GM12878 (cell line): Measurements from ENCODE around the gene SIK2. TPM values are rescaled to one million over a fixed set of nuclear protein-coding genes. Genes with fewer than 3 reads are reported as not detected.

ENCODE experiments used
- ATAC-seq: fragments of 200-7000 bp; cut with Tn5 transposase; 3 replicates; pipeline ENCODE4 v1.9.1; 2020; ENCODE audit warnings: mild to moderate bottlenecking, moderate library complexity
- BruUV-seq: library from RNA; stranded (reverse); fragments of 400-500 nt; replicated peaks from 2 replicates; lab custom pipeline; 2021; lab: Mats Ljungman, UMichigan
- CTCF ChIA-PET: fragments of 300-600 bp; sonication (Branson Sonifier 250); formaldehyde crosslinking; extraction: SDS; loops from one replicate; lab custom pipeline; 2021; ENCODE audit warnings: inconsistent platforms; lab: Yijun Ruan, JAX
- POLR2A ChIA-PET: fragments of 350-600 bp; formaldehyde crosslinking; extraction: SDS; loops from one replicate; lab custom pipeline; 2021; ENCODE audit warnings: inconsistent platforms; lab: Charles Lee
- RAD21 ChIA-PET: fragments of 300-600 bp; sonication (Branson Sonifier 250); formaldehyde crosslinking; loops from one replicate; lab custom pipeline; 2023; ENCODE audit warnings: antibody characterized with exemption; ENCODE audit not compliant: unreplicated experiment; lab: Charles Lee
- SMC1A ChIA-PET: fragments of 300-600 bp; sonication (Branson Sonifier 250); formaldehyde crosslinking; loops from one replicate; lab custom pipeline; 2023; ENCODE audit not compliant: unreplicated experiment, uncharacterized antibody; lab: Charles Lee
- DNase-seq: peaks from one replicate; pipeline ENCODE4 v3.0.0-alpha.2; 2011; ENCODE audit warnings: low read depth, low spot score
- FAIRE-seq: peaks from 3 replicates; lab custom pipeline; 2011; peaks lifted over from hg19 to GRCh38; lab: Jason Lieb, UNC
- H2AFZ ChIP-seq: 2 replicates; pipeline ENCODE4 v1.6.0; 2011; ENCODE audit warnings: low read depth, low read length, control low read depth; ENCODE audit not compliant: control insufficient read depth
- H3K27ac ChIP-seq: 2 replicates; pipeline ENCODE4 v1.5.1; 2011; ENCODE audit warnings: control low read depth; ENCODE audit not compliant: control insufficient read depth, insufficient read depth
- H3K27me3 ChIP-seq, 2 experiments: replicated peaks in 1 of 2; 2 replicates each; pipeline versions ENCODE4 v1.6.0 to v1.6.1; 2011; ENCODE audit warnings: low read length in 1 of 2; ENCODE audit not compliant: control insufficient read depth in 2 of 2, insufficient read depth in 2 of 2
- H3K36me3 ChIP-seq, 2 experiments: 2 replicates each; pipeline ENCODE4 v1.5.1; 2011; ENCODE audit warnings: low read length in 1 of 2; ENCODE audit not compliant: control insufficient read depth in 2 of 2, insufficient read depth in 2 of 2
- H3K4me1 ChIP-seq: 2 replicates; pipeline ENCODE4 v1.6.1; 2011; ENCODE audit warnings: mild to moderate bottlenecking, low read length, moderate library complexity, mixed read lengths; ENCODE audit not compliant: control insufficient read depth, insufficient read depth
- H3K4me2 ChIP-seq: 2 replicates; pipeline ENCODE4 v1.6.0; 2011; ENCODE audit warnings: control low read depth; ENCODE audit not compliant: control insufficient read depth, insufficient read depth
- H3K4me3 ChIP-seq: fragments of 200-600 bp; sonication (generic); 2 replicates; pipeline ENCODE4 v1.5.1; 2016
- H3K79me2 ChIP-seq: 2 replicates; pipeline ENCODE4 v1.6.0; 2011; ENCODE audit warnings: low read length; ENCODE audit not compliant: control insufficient read depth, insufficient read depth
- H3K9ac ChIP-seq: 2 replicates; pipeline ENCODE4 v1.8.0; 2011; ENCODE audit warnings: low read length, control low read depth, mixed read lengths; ENCODE audit not compliant: control insufficient read depth, insufficient read depth
- H3K9me3 ChIP-seq: replicated peaks from 3 replicates; pipeline ENCODE4 v1.5.1; 2011; ENCODE audit warnings: mild to moderate bottlenecking, low read length; ENCODE audit not compliant: control insufficient read depth, insufficient read depth
- H4K20me1 ChIP-seq: 2 replicates; pipeline ENCODE4 v1.6.0; 2011; ENCODE audit not compliant: control insufficient read depth, insufficient read depth
- CBX3 ChIP-seq: fragments of 200-600 bp; sonication (generic); IDR thresholded peaks from 2 replicates; pipeline ENCODE4 v1.6.1; 2016; ENCODE audit warnings: low read depth, borderline replicate concordance
- IKZF2 ChIP-seq, 2 experiments: fragments of 450-650 bp; IDR thresholded peaks; 2 replicates each; pipeline ENCODE4 v1.6.1; 2017; ENCODE audit warnings: mild to moderate bottlenecking in 2 of 2, moderate library complexity in 2 of 2
- MXI1 ChIP-seq: fragments of 150-350 bp; IDR thresholded peaks from 2 replicates; pipeline ENCODE4 v1.6.1; 2011; ENCODE audit warnings: low read depth, mild to moderate bottlenecking, inconsistent platforms, low read length, improper control_type of control experiment
- MYC ChIP-seq: IDR thresholded peaks from 2 replicates; pipeline ENCODE4 v1.6.1; 2011; ENCODE audit warnings: mild to moderate bottlenecking, low read length, moderate library complexity, inconsistent platforms; ENCODE audit not compliant: insufficient read depth, insufficient replicate concordance, insufficient read length, severe bottlenecking
- RELA ChIP-seq: fragments of 450-650 bp; IDR thresholded peaks from 2 replicates; pipeline ENCODE4 v1.8.0; 2014; ENCODE audit warnings: borderline replicate concordance; ENCODE audit not compliant: partially characterized antibody
- TAF1 ChIP-seq: IDR thresholded peaks from 2 replicates; pipeline ENCODE4 v1.6.1; 2011; ENCODE audit warnings: mild to moderate bottlenecking, low read depth, low read length, borderline replicate concordance
- TBL1XR1 ChIP-seq: IDR thresholded peaks from 2 replicates; pipeline ENCODE4 v1.6.1; 2012; ENCODE audit warnings: low read depth, low read length, improper control_type of control experiment
- YBX1 ChIP-seq: fragments of 450-650 bp; IDR thresholded peaks from 2 replicates; pipeline ENCODE4 v1.6.1; 2016; ENCODE audit warnings: antibody characterized with exemption
- ZSCAN29 ChIP-seq: fragments of 450-650 bp; IDR thresholded peaks from 2 replicates; pipeline ENCODE4 v1.6.1; 2017; ENCODE audit warnings: mild to moderate bottlenecking, moderate library complexity
- WGBS: methylation state at CpG from one replicate; pipeline ENCODE4 v1.1.6; 2016; ENCODE audit warnings: low lambda C conversion rate; ENCODE audit not compliant: insufficient replicate concordance, insufficient coverage; ENCODE audit errors: missing lambda C conversion rate; 5-methylcytosine and 5-hydroxymethylcytosine counted together
- in situ Hi-C: fragments of 300-500 bp; cut with MboI; formaldehyde crosslinking; loops from 9 replicates; pipeline ENCODE4 v1.14.3; 2018; ENCODE audit warnings: mixed read lengths
- intact Hi-C: fragments of 100-400 bp; cut with micrococcal nuclease; formaldehyde crosslinking; loops from one replicate; pipeline ENCODE4 v1.14.2; 2022; ENCODE audit not compliant: unreplicated experiment
- polyA plus RNA-seq, 11 experiments: library from polyadenylated mRNA; depleted of rRNA in 4 of 11; unstranded in 6 of 11; stranded (reverse) in 5 of 11; fragments of >200 nt; fragmentation: Nextera tagmentation in 4 of 11; fragmentation: Illumina TruSeq in 1 of 11; extraction: Ambion mirVana in 4 of 11; extraction: Trizol in 1 of 11; gene quantifications; 1 replicate in 1 of 11; 2 replicates in 10 of 11; pipeline versions ENCODE4 v1.2.1 to v1.2.3, GENCODE V29; 2011 to 2016; ENCODE audit warnings: inconsistent platforms in 2 of 11, missing spikeins in 2 of 11, low read depth in 1 of 11
- total RNA-seq, 4 experiments: library from RNA; depleted of rRNA in 3 of 4; stranded (reverse); fragments of >200 nt in 3 of 4; fragmentation: Illumina TruSeq in 1 of 4; extraction: Trizol in 1 of 4; gene quantifications; 2 replicates each; pipeline versions ENCODE4 v1.2.1 to v1.2.3, GENCODE V29; 2013 to 2021
- TF ChIP-seq, protein P1 (sequence below), 3 experiments: IDR thresholded peaks in 2 of 3; conservative IDR thresholded peaks in 1 of 3; 2 replicates each; pipeline ENCODE4 v1.5.1; 2011; ENCODE audit warnings: low read depth in 3 of 3, low read length in 3 of 3, mild to moderate bottlenecking in 3 of 3, control low read depth in 2 of 3, moderate library complexity in 2 of 3, inconsistent platforms in 1 of 3, mixed read lengths in 1 of 3; ENCODE audit not compliant: control insufficient read depth in 2 of 3, insufficient read depth in 1 of 3; ENCODE audit errors: extremely low read depth in 1 of 3
- TF ChIP-seq, protein P2 (sequence below): fragments of 150-350 bp; IDR thresholded peaks from 2 replicates; pipeline ENCODE4 v1.6.1; 2014; ENCODE audit warnings: mild to moderate bottlenecking, low read depth, low read length
- TF ChIP-seq, protein P3 (sequence below): fragments of 450-650 bp; IDR thresholded peaks from 2 replicates; pipeline ENCODE4 v1.6.1; 2017; ENCODE audit warnings: mild to moderate bottlenecking, low read depth, inconsistent platforms; ENCODE audit not compliant: poor library complexity, severe bottlenecking
- TF ChIP-seq, protein P4 (sequence below): fragments of 450-650 bp; formaldehyde crosslinking; IDR thresholded peaks from 2 replicates; pipeline ENCODE4 v1.4.0; 2020; ENCODE audit warnings: mild to moderate bottlenecking, moderate library complexity

The SIK2 gene
- total and polyA plus RNA-seq, 10 of the 15 experiments (the other 5 are each of a cell fraction or from before 2014, with no cell fraction given), result 0.97 to 14.2 (median 4.5) TPM

DNA sequence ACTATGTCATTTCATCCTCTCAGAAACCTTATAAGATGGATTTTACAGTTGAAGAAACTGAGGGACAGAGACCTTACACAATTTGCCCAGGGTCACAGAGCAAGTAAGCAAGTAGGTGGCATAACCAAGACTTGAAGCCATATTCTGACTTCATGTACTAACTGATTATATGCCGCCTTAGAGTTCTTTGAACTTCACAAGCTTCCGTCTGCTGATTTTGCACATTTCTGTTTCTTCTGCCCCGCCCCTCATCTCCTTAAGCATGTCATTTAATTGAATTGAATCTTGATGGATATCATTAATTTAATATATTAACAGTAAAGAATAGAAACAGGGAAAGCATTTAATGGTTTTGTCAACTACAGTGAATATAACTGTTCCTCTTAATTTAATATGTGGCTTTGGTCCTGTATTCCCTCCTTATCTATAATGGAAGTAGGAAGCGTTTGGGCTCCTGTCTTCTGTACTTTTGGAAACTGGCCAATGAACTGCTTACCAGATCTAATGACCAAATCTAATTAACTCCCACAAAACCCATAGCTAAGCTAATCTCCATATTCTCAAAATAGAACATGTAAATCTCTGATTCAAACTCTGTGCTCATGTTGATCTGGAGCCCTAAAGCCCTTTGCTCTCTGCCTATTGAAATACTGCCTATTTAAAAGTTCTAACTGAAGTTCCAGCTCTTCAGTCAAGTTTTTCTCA, 30.4 kb downstream of the SIK2 start:
- BruUV-seq, result no TSS peak
- over 99% methylated on average over 4 of the region's 4 CpGs for WGBS
- intact Hi-C loops, result no loop called here
- TF ChIP-seq IKZF2 (IDR thresholded peaks at IDR 0.05), result no peak
- TF ChIP-seq, protein P1, sequence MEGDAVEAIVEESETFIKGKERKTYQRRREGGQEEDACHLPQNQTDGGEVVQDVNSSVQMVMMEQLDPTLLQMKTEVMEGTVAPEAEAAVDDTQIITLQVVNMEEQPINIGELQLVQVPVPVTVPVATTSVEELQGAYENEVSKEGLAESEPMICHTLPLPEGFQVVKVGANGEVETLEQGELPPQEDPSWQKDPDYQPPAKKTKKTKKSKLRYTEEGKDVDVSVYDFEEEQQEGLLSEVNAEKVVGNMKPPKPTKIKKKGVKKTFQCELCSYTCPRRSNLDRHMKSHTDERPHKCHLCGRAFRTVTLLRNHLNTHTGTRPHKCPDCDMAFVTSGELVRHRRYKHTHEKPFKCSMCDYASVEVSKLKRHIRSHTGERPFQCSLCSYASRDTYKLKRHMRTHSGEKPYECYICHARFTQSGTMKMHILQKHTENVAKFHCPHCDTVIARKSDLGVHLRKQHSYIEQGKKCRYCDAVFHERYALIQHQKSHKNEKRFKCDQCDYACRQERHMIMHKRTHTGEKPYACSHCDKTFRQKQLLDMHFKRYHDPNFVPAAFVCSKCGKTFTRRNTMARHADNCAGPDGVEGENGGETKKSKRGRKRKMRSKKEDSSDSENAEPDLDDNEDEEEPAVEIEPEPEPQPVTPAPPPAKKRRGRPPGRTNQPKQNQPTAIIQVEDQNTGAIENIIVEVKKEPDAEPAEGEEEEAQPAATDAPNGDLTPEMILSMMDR (IDR thresholded peaks at IDR 0.05 in 2 of 3, conservative IDR thresholded peaks at IDR 0.05 in 1 of 3; ENCODE audit: control insufficient read depth in 2 of 3, extremely low read depth in 1 of 3, insufficient read depth in 1 of 3, low read depth in 3 of 3, low read length in 3 of 3), result no peak
- no peak for TF ChIP-seq TBL1XR1
- TF ChIP-seq, protein P2, sequence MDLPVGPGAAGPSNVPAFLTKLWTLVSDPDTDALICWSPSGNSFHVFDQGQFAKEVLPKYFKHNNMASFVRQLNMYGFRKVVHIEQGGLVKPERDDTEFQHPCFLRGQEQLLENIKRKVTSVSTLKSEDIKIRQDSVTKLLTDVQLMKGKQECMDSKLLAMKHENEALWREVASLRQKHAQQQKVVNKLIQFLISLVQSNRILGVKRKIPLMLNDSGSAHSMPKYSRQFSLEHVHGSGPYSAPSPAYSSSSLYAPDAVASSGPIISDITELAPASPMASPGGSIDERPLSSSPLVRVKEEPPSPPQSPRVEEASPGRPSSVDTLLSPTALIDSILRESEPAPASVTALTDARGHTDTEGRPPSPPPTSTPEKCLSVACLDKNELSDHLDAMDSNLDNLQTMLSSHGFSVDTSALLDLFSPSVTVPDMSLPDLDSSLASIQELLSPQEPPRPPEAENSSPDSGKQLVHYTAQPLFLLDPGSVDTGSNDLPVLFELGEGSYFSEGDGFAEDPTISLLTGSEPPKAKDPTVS, result no peak
- no peak for TF ChIP-seq CBX3
- no peak for TF ChIP-seq ZSCAN29
- no peak for TF ChIP-seq MXI1
- TF ChIP-seq RELA, result no peak
- no peak for TF ChIP-seq YBX1
- TF ChIP-seq MYC, result no peak
- TF ChIP-seq TAF1, result no peak
- TF ChIP-seq, protein P3, sequence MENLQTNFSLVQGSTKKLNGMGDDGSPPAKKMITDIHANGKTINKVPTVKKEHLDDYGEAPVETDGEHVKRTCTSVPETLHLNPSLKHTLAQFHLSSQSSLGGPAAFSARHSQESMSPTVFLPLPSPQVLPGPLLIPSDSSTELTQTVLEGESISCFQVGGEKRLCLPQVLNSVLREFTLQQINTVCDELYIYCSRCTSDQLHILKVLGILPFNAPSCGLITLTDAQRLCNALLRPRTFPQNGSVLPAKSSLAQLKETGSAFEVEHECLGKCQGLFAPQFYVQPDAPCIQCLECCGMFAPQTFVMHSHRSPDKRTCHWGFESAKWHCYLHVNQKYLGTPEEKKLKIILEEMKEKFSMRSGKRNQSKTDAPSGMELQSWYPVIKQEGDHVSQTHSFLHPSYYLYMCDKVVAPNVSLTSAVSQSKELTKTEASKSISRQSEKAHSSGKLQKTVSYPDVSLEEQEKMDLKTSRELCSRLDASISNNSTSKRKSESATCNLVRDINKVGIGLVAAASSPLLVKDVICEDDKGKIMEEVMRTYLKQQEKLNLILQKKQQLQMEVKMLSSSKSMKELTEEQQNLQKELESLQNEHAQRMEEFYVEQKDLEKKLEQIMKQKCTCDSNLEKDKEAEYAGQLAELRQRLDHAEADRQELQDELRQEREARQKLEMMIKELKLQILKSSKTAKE, result no peak
- TF ChIP-seq, protein P4, sequence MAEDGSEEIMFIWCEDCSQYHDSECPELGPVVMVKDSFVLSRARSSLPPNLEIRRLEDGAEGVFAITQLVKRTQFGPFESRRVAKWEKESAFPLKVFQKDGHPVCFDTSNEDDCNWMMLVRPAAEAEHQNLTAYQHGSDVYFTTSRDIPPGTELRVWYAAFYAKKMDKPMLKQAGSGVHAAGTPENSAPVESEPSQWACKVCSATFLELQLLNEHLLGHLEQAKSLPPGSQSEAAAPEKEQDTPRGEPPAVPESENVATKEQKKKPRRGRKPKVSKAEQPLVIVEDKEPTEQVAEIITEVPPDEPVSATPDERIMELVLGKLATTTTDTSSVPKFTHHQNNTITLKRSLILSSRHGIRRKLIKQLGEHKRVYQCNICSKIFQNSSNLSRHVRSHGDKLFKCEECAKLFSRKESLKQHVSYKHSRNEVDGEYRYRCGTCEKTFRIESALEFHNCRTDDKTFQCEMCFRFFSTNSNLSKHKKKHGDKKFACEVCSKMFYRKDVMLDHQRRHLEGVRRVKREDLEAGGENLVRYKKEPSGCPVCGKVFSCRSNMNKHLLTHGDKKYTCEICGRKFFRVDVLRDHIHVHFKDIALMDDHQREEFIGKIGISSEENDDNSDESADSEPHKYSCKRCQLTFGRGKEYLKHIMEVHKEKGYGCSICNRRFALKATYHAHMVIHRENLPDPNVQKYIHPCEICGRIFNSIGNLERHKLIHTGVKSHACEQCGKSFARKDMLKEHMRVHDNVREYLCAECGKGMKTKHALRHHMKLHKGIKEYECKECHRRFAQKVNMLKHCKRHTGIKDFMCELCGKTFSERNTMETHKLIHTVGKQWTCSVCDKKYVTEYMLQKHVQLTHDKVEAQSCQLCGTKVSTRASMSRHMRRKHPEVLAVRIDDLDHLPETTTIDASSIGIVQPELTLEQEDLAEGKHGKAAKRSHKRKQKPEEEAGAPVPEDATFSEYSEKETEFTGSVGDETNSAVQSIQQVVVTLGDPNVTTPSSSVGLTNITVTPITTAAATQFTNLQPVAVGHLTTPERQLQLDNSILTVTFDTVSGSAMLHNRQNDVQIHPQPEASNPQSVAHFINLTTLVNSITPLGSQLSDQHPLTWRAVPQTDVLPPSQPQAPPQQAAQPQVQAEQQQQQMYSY (CRISPR knock-in tag), result no peak

More for the DNA sequence above, 30.4 kb downstream of the SIK2 start:
- ChIA-PET POLR2A (interaction anchor here (0.6 to 1.3 kb wide), 3 partner anchors 9 to 988 kb away, joined by 3 read pairs; no protein-coding TSS in a partner anchor), CTCF (interaction anchor here (1.7 kb wide), 1 partner anchor 13 kb away, joined by 5 read pairs; no protein-coding TSS in a partner anchor), SMC1A (interaction anchor here (0.5 to 4.3 kb wide), 5 partner anchors 9 to 134 kb away, joined by 3 to 15 read pairs (median 3); partner anchors contain the start of gene PPP2R1B), RAD21 (interaction anchor here (1.0 to 1.2 kb wide), 2 partner anchors 28 to 132 kb away, joined by 4 read pairs; no protein-coding TSS in a partner anchor)
- Histone ChIP-seq H3K9ac (no peak overlapping the region), H3K4me3 (no peak overlapping the region), H3K9me3 (no peaks in the 10 kb centered on the region), H4K20me1 (no peaks in the 10 kb centered on the region), H3K4me2 (no peak overlapping the region), H3K4me1 (no peaks in the 10 kb centered on the region), H3K27ac (no peak overlapping the region), H3K79me2 (no peaks in the 10 kb centered on the region; the same call in 1 of the 2 replicates), H2AFZ (no peak overlapping the region), H3K27me3 (no peaks in the 10 kb centered on the region), H3K36me3 (no peaks in the 10 kb centered on the region; a peak in 1 of 4 replicates)
- ATAC-seq (no peak), FAIRE-seq (no peak), DNase-seq (no peak)
- in situ Hi-C loops, result no loop called here
